WI38 (cell line): ENCODE data around the gene CUX1.

ENCODE experiments used
- H3K4me3 ChIP-seq: 2 replicates; pipeline ENCODE4 v1.5.1; 2011; ENCODE audit warnings: low read depth, mild to moderate bottlenecking, control low read depth, low read length
- CTCF ChIP-seq: IDR thresholded peaks from 2 replicates; pipeline ENCODE4 v1.5.1; 2012; ENCODE audit warnings: low read depth, mild to moderate bottlenecking, control low read depth, low read length

The CUX1 gene

GRCh38 chr7:101899616-101900015, 82.2 kb downstream of the CUX1 start:
- TF ChIP-seq CTCF, result no peak

GRCh38 chr7:101900103-101900502, 82.7 kb downstream of the CUX1 start:
- TF ChIP-seq CTCF, result no peak
- H3K4me3 ChIP-seq, result no peak overlapping the region

More at GRCh38 chr7:101899616-101900015, 82.2 kb downstream of the CUX1 start:
- H3K4me3 ChIP-seq, result no peak overlapping the region

- no peak for TF ChIP-seq CTCF
Measured at GRCh38 chr7:101901661-101902491, 84.5 kb downstream of the CUX1 start.

GRCh38 chr7:101902680-101903514, 85.5 kb downstream of the CUX1 start:
- no peak overlapping the region for H3K4me3 ChIP-seq
- no peak for TF ChIP-seq CTCF

More at GRCh38 chr7:101901661-101902491, 84.5 kb downstream of the CUX1 start:
- no peak overlapping the region for H3K4me3 ChIP-seq

- no peak overlapping the region for H3K4me3 ChIP-seq
- no peak for TF ChIP-seq CTCF
Measured at GRCh38 chr7:101903515-101903868, 86.1 kb downstream of the CUX1 start.

GRCh38 chr7:101904019-101904418, 86.6 kb downstream of the CUX1 start:
- no peak overlapping the region for H3K4me3 ChIP-seq
- TF ChIP-seq CTCF, result no peak
